Fibroblast of pulmonary artery (primary cell): ENCODE results near the gene PPP4R3B.

Experiments
- DNase-seq: peaks from one replicate; pipeline ENCODE4 v3.0.0-alpha.2; 2010; ENCODE audit warnings: low read depth
- H3K4me3 ChIP-seq: replicated peaks from 2 replicates; pipeline ENCODE4 v1.5.1; 2011; ENCODE audit warnings: low read depth, mild to moderate bottlenecking, control low read depth, low read length, moderate library complexity
- CTCF ChIP-seq: IDR thresholded peaks from 2 replicates; pipeline ENCODE4 v1.5.1; 2011; ENCODE audit warnings: mild to moderate bottlenecking, control low read depth, low read length, inconsistent platforms; ENCODE audit errors: missing control alignments

The PPP4R3B gene

GRCh38 chr2:55547001-55547400 lies 70.4 kb downstream of the PPP4R3B start:
- DNase-seq = no peak
- no peak overlapping the region for H3K4me3 ChIP-seq
- TF ChIP-seq CTCF = no peak

- DNase-seq = no peak
- no peak for TF ChIP-seq CTCF
- H3K4me3 ChIP-seq = no peak overlapping the region
Measured at GRCh38 chr2:55530539-55531081, 86.8 kb downstream of the PPP4R3B start.

GRCh38 chr2:55526174-55526573 lies 91.2 kb downstream of the PPP4R3B start:
- DNase-seq = no peak
- H3K4me3 ChIP-seq = no peak overlapping the region
- no peak for TF ChIP-seq CTCF

GRCh38 chr2:55524884-55525437 lies 92.5 kb downstream of the PPP4R3B start:
- DNase-seq = no peak
- no peak overlapping the region for H3K4me3 ChIP-seq
- no peak for TF ChIP-seq CTCF

GRCh38 chr2:55519938-55520885 lies 97.2 kb downstream of the PPP4R3B start:
- H3K4me3 ChIP-seq = peak overlapping the region; percentile 81
- TF ChIP-seq CTCF = no peak
- DNase-seq = peak; percentile 38

GRCh38 chr2:55518841-55519165 lies 98.6 kb downstream of the PPP4R3B start:
- H3K4me3 ChIP-seq = peak overlapping the region; percentile 81
- TF ChIP-seq CTCF = no peak
- DNase-seq = peak; percentile 6
